Osteoblast (primary cell): ENCODE data around the gene KARS1. TPM values are rescaled to one million over a fixed set of nuclear protein-coding genes. Genes with fewer than 3 reads are reported as not detected.

Experiments used
- DNase-seq: peaks from one replicate; pipeline ENCODE4 v3.0.0; 2011; ENCODE audit warnings: low spot score, mixed read lengths; ENCODE audit not compliant: insufficient read length; ENCODE audit errors: missing footprints
- H2AFZ ChIP-seq: 2 replicates; pipeline ENCODE4 v1.6.0; 2011; ENCODE audit warnings: mild to moderate bottlenecking, low read length
- H3K27ac ChIP-seq: 2 replicates; pipeline ENCODE4 v1.5.1; 2011; ENCODE audit warnings: mild to moderate bottlenecking, low read depth, low read length, moderate library complexity
- H3K27me3 ChIP-seq: 2 replicates; pipeline ENCODE4 v1.6.0; 2012; ENCODE audit warnings: mild to moderate bottlenecking, control low read depth, inconsistent platforms, low read length, moderate library complexity; ENCODE audit not compliant: insufficient read depth
- H3K36me3 ChIP-seq: 2 replicates; pipeline ENCODE4 v1.5.1; 2011; ENCODE audit warnings: mild to moderate bottlenecking, low read length, control low read depth, moderate library complexity; ENCODE audit not compliant: insufficient read depth
- H3K4me1 ChIP-seq: 2 replicates; pipeline ENCODE4 v1.5.1; 2011; ENCODE audit warnings: mild to moderate bottlenecking, low read length, control low read depth, moderate library complexity; ENCODE audit not compliant: insufficient read depth
- H3K4me2 ChIP-seq: 2 replicates; pipeline ENCODE4 v1.6.0; 2011; ENCODE audit warnings: mild to moderate bottlenecking, low read length; ENCODE audit not compliant: insufficient read depth
- H3K4me3 ChIP-seq: fragments of 200-600 bp; sonication (generic); 3 replicates; pipeline ENCODE4 v1.5.1; 2012; ENCODE audit warnings: mild to moderate bottlenecking, low read length, inconsistent platforms; ENCODE audit not compliant: insufficient read depth
- H3K79me2 ChIP-seq: 2 replicates; pipeline ENCODE4 v1.6.0; 2012; ENCODE audit warnings: mild to moderate bottlenecking, low read length, control low read depth, inconsistent platforms; ENCODE audit not compliant: insufficient read depth
- H3K9me3 ChIP-seq: 2 replicates; pipeline ENCODE4 v1.5.1; 2011; ENCODE audit warnings: low read depth, low read length, control low read depth
- H4K20me1 ChIP-seq: 2 replicates; pipeline ENCODE4 v1.6.0; 2012; ENCODE audit warnings: mild to moderate bottlenecking, low read length, control low read depth; ENCODE audit not compliant: insufficient read depth
- total RNA-seq: library from RNA; depleted of rRNA; stranded (reverse); fragments of >200 nt; gene quantifications from 2 replicates; pipeline ENCODE4 v1.2.3, GENCODE V29; 2012
- TF ChIP-seq, protein P1 (sequence below): IDR thresholded peaks from 2 replicates; pipeline ENCODE4 v1.5.1; 2011; ENCODE audit warnings: mild to moderate bottlenecking, low read depth, low read length, moderate library complexity; ENCODE audit errors: extremely low read depth

Gene KARS1
- total RNA-seq, 1 donor = 125 TPM

DNA sequence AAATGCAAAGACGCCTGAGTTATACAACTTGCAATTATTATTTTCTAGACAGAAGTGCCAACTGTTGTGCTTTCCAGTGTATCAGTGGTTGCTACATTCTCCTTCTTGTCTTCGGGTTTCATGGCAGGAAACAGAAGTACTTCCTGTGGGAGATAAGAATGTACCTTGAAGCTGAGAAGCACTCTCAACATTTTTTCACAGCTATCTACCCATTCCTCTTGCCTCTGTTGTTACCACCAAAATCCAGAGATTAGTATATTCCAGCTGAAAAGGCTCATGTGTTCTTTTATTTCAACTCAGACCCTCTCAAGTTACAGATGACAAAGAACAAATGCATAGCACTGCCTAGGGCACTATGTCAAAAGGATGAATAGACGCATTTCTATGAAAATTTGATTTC is 19.6 kb downstream of the KARS1 start:
- TF ChIP-seq, protein P1, sequence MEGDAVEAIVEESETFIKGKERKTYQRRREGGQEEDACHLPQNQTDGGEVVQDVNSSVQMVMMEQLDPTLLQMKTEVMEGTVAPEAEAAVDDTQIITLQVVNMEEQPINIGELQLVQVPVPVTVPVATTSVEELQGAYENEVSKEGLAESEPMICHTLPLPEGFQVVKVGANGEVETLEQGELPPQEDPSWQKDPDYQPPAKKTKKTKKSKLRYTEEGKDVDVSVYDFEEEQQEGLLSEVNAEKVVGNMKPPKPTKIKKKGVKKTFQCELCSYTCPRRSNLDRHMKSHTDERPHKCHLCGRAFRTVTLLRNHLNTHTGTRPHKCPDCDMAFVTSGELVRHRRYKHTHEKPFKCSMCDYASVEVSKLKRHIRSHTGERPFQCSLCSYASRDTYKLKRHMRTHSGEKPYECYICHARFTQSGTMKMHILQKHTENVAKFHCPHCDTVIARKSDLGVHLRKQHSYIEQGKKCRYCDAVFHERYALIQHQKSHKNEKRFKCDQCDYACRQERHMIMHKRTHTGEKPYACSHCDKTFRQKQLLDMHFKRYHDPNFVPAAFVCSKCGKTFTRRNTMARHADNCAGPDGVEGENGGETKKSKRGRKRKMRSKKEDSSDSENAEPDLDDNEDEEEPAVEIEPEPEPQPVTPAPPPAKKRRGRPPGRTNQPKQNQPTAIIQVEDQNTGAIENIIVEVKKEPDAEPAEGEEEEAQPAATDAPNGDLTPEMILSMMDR = no peak
- H3K4me3 ChIP-seq = no peak overlapping the region
- no peaks in the 10 kb centered on the region for H3K27me3 ChIP-seq
- no peak overlapping the region for H3K4me2 ChIP-seq
- H4K20me1 ChIP-seq = no peaks in the 10 kb centered on the region
- H3K79me2 ChIP-seq = no peaks in the 10 kb centered on the region
- no peak overlapping the region for H3K27ac ChIP-seq
- H3K9me3 ChIP-seq = no peaks in the 10 kb centered on the region
- peaks cover 5% of the 10 kb centered on the region for H3K4me1 ChIP-seq
- no peak overlapping the region for H2AFZ ChIP-seq
- DNase-seq = no peak
- H3K36me3 ChIP-seq = peaks cover 68% of the 10 kb centered on the region

DNA sequence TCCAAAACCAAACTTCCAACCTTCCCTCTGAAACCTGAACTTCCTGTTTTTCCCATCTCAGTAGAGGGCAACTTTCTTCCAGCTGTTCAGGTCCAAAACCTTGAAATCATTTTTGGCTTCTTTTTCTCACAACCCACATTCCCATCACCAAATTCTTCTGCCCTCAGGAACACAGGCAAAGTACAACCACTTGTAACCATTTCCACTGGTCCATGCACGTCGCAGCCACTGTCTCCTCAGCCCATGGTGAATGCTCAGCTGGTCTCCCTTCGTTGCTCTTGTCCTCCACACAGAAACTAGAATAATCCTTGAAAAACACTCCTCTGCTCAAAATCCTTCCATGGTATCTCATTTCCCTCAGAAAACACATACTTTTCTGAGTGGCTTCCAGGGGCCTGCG is 20.7 kb downstream of the KARS1 start:
- H2AFZ ChIP-seq = no peak overlapping the region
- peaks cover 59% of the 10 kb centered on the region for H3K36me3 ChIP-seq
- no peak overlapping the region for H3K4me3 ChIP-seq
- H4K20me1 ChIP-seq = no peaks in the 10 kb centered on the region
- H3K27ac ChIP-seq = no peak overlapping the region
- no peaks in the 10 kb centered on the region for H3K27me3 ChIP-seq
- no peaks in the 10 kb centered on the region for H3K9me3 ChIP-seq
- peaks cover 11% of the 10 kb centered on the region for H3K4me1 ChIP-seq
- peaks cover 8% of the 10 kb centered on the region for H3K79me2 ChIP-seq
- TF ChIP-seq, protein P1 = no peak
- no peak overlapping the region for H3K4me2 ChIP-seq
- DNase-seq = no peak

DNA sequence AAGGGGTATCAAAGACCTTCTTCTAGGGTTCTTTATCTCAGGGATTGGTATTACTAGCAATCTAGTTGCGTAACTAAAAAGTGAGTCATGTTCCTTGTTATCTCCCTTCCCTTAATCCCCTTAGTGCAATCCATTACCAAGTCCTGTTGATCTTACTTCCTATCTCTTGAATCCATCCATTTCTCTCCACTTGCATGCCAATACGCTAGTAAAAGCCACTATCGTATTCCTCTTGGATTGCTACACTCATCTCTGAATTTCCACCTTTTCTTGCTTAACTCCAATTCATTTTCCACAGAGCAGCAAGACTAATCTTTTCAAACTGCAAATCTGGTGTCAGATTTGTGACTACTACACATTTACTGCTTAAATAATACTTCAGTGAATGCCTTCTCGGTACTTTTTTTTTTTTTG is 22.5 kb downstream of the KARS1 start:
- Histone ChIP-seq H4K20me1 (no peaks in the 10 kb centered on the region), H3K9me3 (no peaks in the 10 kb centered on the region), H2AFZ (no peak overlapping the region), H3K4me1 (peaks cover 17% of the 10 kb centered on the region), H3K79me2 (peaks cover 12% of the 10 kb centered on the region), H3K4me2 (no peak overlapping the region), H3K36me3 (peaks cover 49% of the 10 kb centered on the region), H3K27me3 (no peaks in the 10 kb centered on the region), H3K4me3 (no peak overlapping the region), H3K27ac (no peak overlapping the region)
- DNase-seq = no peak
- TF ChIP-seq, protein P1 = no peak

DNA sequence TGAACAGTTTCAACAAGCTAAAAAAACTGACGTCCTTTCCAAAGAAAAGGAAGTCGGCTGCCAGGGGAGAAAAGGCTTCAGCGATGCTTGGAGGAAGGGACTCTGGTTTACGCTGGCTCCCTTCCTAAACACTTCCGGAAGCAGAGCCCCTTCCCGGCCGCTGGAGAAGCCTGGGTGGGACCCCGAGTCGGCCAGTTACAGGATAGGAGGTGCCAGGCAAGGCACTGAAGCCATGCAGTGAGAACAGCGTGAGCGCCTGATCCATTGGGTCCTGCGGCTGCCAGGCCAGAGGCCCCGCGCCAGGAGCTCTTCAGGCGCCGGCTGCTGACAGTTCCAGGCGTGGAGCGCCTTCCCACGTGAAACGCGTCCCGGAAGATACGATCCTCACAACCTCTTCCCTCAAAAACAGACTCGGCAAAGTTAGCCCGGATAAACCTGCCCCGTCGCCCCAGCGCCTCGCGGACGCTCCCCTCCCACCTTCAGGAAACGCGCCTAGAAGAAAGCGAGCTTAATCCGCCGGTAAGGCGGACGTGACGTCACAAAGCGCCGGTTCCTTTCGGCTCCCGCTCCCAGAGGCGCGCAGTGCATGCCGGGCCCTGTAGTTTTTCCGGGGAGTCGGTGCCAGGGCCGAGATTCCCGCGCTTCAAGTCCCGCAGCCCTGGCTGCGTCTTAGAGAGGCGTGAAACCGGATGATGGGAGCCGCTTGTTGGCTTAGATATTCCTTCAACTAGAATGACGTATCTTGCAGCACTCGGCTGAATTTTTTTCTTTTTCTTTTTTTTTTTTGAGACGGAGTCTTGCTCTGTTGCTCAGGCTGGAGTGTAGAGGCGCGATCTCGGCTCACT is 24.5 kb downstream of the KARS1 start, which contains the start of gene ADAT1:
Gene ADAT1 (minus strand): TSS at position 521 of the 845 bp plus-strand sequence. CDS start 2,482 bp downstream, outside the sequence.
- H3K9me3 ChIP-seq = no peaks in the 10 kb centered on the region
- H3K4me3 ChIP-seq = peak within 1 kb of the TSS; percentile 88
- H3K4me1 ChIP-seq = peaks cover 17% of the 10 kb centered on the region
- no peaks in the 10 kb centered on the region for H3K27me3 ChIP-seq
- peak within 1 kb of the TSS; percentile 85 for H3K4me2 ChIP-seq
- TF ChIP-seq, protein P1 = no peak
- DNase-seq = peak; percentile 96
- H4K20me1 ChIP-seq = no peaks in the 10 kb centered on the region
- H3K79me2 ChIP-seq = peaks cover 12% of the 10 kb centered on the region
- H3K36me3 ChIP-seq = peaks cover 41% of the 10 kb centered on the region
- H3K27ac ChIP-seq = peak within 1 kb of the TSS; percentile 81
- H2AFZ ChIP-seq = peak within 1 kb of the TSS; percentile 86
